Activated effector memory CD4-positive, alpha-beta T cell treated with anti-CD3 and anti-CD28 coated beads, Interleukin-2, amount 50 U/mL, for 16 hours (primary cell): Measurements from ENCODE around the gene PADI6.
"Not testable (repeated sequence)": the region's sequence is repeated elsewhere in the genome, so short reads cannot be mapped to it uniquely, and the experiment has no call there.

Experiments
- DNase-seq: peaks from one replicate; pipeline ENCODE4 v3.0.0-alpha.2; 2020

The PADI6 gene

DNA sequence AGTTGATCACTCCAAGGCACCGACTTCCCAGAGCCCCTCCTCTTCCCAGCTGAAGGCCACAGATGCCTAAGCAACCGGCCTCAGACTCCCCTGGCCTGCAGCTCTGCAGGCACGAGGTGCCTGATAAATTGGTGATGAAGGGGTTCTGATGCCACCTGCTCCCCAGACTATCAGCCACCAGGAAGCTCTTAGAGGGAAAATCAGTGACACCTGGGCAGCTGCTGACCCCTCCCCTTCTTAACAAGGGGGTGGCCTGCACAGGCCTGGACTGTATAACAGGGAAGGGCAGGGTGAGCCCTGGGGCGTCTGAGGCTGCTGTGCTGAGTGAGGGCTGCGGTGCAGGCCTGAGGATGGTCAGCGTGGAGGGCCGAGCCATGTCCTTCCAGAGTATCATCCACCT is at the start of gene PADI6:
PADI6 (plus strand) TSS at position 301 of the 400 bp plus-strand sequence; CDS start at position 351, 50 bp downstream.
- DNase-seq: no peak

DNA sequence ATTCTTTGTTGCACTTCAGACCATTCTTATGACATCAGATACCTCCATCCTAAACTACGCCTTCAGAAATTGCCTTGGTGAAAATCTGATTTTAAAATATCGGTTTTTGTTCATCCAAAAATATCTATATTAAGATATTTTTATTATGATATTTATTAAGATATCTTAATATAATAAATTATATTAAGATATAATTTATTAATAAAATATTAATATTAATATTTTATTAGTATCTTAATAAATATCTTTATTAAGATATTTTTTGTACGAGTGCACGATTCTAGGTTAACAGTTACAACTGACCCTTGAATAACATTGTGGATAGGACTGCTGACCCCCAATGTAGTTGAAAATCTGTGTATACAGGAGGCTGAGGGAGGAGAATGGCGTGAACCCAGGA is 43.1 kb upstream of the PADI6 start:
- no peak for DNase-seq

DNA sequence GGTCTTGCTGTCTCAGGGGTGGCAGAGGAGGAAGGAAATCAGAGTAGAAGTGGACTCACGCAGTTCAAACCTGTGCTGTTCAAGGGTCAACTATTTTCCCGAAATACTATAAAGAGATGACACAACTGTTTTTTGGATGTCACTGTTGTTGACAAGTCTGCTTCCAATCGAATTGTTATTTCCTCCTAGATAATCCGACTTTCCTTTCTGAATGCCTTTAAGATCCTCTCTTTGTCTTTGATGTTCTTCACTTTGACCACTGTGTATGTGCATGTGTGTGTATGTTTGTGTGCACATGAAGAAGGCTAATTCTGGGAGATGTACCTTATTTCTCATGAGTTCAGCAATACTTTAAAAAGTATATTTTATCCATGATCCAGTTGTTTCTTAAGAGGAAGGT is 42.4 kb upstream of the PADI6 start:
- no peak for DNase-seq

DNA sequence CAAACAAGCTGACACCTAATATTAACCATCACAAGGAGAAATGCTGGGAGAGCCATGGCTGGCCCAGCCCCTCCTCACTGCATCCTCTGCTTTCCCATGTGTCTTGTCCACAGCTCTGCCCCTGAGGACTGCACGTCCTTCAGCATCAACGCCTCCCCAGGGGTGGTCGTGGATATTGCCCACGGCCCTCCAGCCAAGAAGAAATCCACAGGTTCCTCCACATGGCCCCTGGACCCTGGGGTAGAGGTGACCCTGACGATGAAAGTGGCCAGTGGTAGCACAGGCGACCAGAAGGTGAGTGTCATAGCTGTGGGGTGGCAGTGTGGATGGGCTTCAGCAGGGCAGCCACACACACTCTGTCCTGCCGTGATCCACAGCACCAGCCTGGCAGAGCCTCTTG is 41.1 kb upstream of the PADI6 start:
- no peak for DNase-seq

GRCh38 chr1:17333081-17333480 is 38.9 kb upstream of the PADI6 start:
- no peak for DNase-seq

GRCh38 chr1:17335821-17336710 is 35.9 kb upstream of the PADI6 start:
- DNase-seq: peak; percentile 83

GRCh38 chr1:17338706-17339493 is 33.1 kb upstream of the PADI6 start:
- no peak for DNase-seq

DNA sequence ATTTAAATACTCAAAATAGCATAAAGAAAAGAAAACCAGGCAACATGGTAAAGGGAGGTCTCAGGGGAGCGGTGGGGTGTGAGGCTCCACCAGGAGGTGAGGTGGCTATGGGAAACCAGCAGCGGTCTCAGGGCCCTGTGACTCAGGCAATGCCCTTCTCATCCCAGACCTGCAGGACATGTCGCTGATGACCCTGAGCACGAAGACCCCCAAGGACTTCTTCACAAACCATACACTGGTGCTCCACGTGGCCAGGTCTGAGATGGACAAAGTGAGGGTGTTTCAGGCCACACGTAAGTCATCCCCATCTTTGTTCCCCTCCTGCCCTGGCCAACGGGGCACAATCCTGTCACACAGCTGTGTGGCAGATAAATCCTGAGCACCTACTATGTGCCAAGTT is 32.5 kb upstream of the PADI6 start:
- no peak for DNase-seq

DNA sequence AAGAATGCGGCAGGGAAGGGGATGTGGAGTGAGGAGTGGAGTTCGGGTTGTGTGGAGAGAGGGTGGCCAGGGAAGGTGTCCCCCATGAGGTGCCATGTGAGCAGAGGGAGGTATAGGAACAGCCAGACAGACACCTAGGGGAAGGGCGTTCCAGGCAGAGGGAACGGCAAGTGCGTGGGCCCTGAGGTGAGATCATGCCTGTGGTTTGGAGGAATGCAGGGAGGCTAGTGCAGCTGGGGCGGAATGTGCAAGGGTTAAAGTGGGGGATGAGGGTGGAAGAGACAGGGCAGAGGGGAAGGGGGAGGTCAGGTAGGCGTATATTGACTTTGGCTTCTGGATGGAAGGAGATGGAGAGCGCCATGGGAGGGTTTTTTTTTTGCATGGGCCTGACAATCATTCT is 31.6 kb upstream of the PADI6 start:
- DNase-seq: no peak

GRCh38 chr1:17342014-17342441 is 30.0 kb upstream of the PADI6 start:
- no peak for DNase-seq

DNA sequence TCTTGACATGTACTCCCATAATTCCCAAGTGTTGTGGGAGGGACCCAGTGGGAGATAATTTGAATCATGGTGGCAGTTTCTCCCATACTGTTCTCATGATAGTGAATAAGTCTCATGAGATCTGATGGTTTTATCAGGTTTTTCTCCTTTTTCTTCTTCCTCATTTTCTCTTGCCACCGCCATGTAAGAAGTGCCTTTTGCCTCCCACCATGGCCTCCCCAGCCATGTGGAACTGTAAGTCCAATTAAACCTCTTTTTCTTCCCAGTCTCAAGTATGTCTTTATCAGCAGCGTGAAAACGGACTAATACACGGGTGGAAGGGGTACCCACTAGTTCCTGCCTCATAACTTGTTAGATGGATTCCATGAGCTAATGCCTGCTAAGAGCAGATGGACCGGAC is 26.5 kb upstream of the PADI6 start:
- DNase-seq: not testable (repeated sequence)

GRCh38 chr1:17346046-17346789 is 25.8 kb upstream of the PADI6 start:
- no peak for DNase-seq

GRCh38 chr1:17347769-17348592 is 24.0 kb upstream of the PADI6 start:
- no peak for DNase-seq

DNA sequence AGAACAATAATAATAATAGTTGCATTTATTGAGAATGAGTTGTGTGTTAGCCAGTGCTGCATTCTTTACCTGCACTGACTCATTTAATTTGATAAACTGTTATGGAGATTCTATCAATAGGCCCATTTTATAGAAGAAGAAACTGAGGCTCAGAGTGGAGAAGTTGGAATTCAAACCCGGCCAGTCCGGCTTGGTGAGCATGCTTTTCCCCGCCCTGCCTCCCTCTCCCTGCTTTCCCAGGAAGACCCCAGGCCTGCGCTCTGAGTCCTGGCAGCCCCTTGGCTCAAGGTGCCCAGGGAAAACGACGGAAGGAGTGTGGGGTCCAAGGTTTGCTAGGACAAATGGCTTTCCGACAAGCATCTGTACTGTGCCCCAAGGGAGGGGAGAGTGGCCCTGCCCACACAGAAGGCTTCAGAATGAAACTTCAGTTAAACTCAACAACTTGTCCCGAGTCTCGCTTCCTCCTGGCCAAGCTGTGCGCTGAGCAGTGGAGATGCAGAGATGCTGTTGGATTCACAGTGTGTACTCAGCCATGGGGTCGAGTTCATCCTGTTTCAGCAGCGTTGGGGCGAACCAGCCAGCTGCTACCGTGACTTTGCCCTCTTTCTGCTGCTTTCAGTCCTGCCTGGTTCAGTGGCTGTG is 23.3 kb upstream of the PADI6 start:
- no peak for DNase-seq

- DNase-seq: no peak
Measured at GRCh38 chr1:17350083-17350482, 21.9 kb upstream of the PADI6 start.

DNA sequence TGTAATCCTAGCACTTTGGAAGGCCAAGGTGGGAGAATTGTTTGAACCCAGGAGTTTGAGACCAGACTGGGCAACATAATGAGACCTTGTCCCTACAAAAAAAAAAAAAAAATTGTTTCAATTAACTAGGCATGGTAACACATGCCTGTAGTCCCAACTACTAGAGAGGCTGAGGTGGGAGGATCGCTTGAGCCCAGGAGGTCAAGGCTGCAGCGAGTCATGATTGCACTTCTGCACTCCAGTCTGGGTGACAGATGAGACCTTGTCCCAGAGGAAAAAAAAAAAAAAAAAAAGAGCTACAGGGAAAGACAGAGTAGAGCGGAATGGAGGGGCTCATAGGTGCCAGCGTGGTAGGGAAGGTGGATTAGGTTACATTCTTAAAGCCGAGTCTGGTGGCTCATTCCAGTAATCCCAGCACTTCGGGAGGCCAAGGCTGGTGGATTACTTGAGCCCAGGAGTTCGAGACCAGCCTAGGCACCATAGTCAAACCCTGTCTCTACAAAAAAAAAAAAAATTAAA is 21.0 kb upstream of the PADI6 start:
- DNase-seq: no peak

- no peak for DNase-seq
Measured at GRCh38 chr1:17351598-17352324, 20.2 kb upstream of the PADI6 start.

- no peak for DNase-seq
Measured at GRCh38 chr1:17352419-17352909, 19.5 kb upstream of the PADI6 start.

- no peak for DNase-seq
Measured at GRCh38 chr1:17355898-17356297, 16.1 kb upstream of the PADI6 start.

DNA sequence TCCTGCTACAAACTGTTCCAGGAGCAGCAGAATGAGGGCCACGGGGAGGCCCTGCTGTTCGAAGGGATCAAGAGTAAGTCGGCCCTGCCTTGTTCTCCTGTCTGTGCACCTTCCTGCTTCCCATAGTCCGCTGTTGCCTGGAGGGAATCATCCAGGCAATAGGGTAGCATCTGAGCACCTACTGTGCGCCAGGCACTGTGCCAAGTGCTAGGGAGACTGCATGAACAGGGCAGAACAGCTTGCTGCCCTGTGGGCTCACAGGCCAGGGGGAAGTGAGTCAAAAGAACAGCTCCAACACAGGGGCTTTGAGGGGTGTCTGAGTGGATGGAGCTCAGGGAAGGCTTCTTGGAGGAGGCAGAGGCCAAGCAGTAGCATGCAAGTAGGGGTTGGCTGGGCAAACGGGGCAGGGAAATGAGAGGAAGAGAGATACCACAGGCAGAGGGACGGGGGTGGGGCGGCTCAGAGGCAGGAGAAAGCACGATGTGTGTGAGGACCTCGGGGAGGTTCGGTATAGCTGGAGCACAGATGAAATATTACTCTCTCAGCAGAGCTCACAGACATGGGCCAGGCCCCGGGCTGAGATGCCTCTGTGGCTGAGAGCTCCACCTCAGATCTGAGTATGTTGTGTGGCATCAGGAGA is 15.5 kb upstream of the PADI6 start:
- DNase-seq: no peak
